ENCODE results near the gene ZNF385B. TPM values are rescaled to one million over a fixed set of nuclear protein-coding genes. Genes with fewer than 3 reads are reported as not detected.
A peak's percentile ranks its signal among the peaks of the same experiment; 100 is the strongest.

The ZNF385B gene
- total and polyA plus RNA-seq, 4 donors, result 3.0 to 7.2 (median 3.9) TPM

GRCh38 chr2:179424571-179424970, 436.8 kb downstream of the ZNF385B start:
- Histone ChIP-seq H3K27me3 (ENCODE audit: control insufficient read depth in 4 of 4, insufficient read depth in 4 of 4, low read length in 3 of 4) (no peaks in the 10 kb centered on the region), H3K9ac (ENCODE audit: low read depth in 1 of 2, low read length in 2 of 2) (no peak overlapping the region), H3K27ac (ENCODE audit: low read depth in 1 of 2, low read length in 2 of 2) (no peak overlapping the region), H3K36me3 (ENCODE audit: control insufficient read depth in 4 of 4, insufficient read depth in 3 of 4, low read depth in 1 of 4, low read length in 3 of 4) (no peaks in the 10 kb centered on the region), H3K4me1 (ENCODE audit: control insufficient read depth in 4 of 4, insufficient read depth in 4 of 4, low read length in 3 of 4) (peaks cover 0 to 5% (median 0%) of the 10 kb centered on the region in 4 donors), H3K9me3 (ENCODE audit: control insufficient read depth in 4 of 4, low read length in 3 of 4) (no peaks in the 10 kb centered on the region), H3K4me3 (ENCODE audit: low read depth in 1 of 3, low read length in 3 of 3) (no peak overlapping the region)
- no peak for TF ChIP-seq TAF1 (conservative IDR thresholded peaks at IDR 0.05)
- TF ChIP-seq GABPA (IDR thresholded peaks at IDR 0.05 in 1 of 2, conservative IDR thresholded peaks at IDR 0.05 in 1 of 2), result no peak
- no peak for TF ChIP-seq YY1 (IDR thresholded peaks at IDR 0.05)
- TF ChIP-seq EGR1 (IDR thresholded peaks at IDR 0.05; ENCODE audit: low read depth in 2 of 2), result no peak
- TF ChIP-seq FOXA2 (IDR thresholded peaks at IDR 0.05), result no peak
- no peak for TF ChIP-seq JUND (IDR thresholded peaks at IDR 0.05)
- no peak for TF ChIP-seq MAX (IDR thresholded peaks at IDR 0.05)
- no peak for DNase-seq (ENCODE audit: low spot score)
- WGBS, result 94% methylated on average over 3 of the region's 3 CpGs

DNA sequence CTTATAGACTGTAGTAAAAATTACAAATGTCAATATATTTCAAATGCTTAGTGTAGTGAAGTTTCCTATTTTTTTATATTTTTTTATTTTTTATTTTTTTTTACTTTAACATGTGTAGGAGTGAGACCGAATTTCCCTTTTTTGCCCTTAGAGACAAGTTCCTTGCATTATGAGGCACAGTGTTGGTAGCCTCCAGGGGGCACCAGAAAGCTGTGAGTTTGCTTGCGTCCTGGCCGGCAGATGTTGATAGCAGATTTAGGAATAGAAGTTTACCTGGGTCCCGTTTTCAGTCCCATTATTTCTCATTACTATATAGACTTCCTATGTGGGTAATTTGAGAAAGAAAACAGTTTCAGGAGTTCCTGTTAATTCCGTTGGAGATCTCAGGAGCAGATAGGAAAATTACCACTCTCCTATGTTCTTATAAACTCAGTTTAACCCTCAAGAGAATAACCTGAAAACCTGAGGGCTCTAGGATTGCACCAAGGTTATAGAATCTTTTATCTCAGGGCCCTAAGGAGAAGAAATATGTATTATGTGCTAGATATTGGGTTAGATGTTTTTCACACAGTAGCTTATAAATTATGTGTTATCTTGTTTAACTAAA, 439.3 kb downstream of the ZNF385B start:
- 3% methylated on average over 5 of the region's 5 CpGs for WGBS
- Histone ChIP-seq H3K9ac (ENCODE audit: low read depth in 1 of 2, low read length in 2 of 2) (no peak overlapping the region), H3K36me3 (ENCODE audit: control insufficient read depth in 4 of 4, insufficient read depth in 3 of 4, low read depth in 1 of 4, low read length in 3 of 4) (no peaks in the 10 kb centered on the region), H3K27me3 (ENCODE audit: control insufficient read depth in 4 of 4, insufficient read depth in 4 of 4, low read length in 3 of 4) (no peaks in the 10 kb centered on the region), H3K4me3 (ENCODE audit: low read depth in 1 of 3, low read length in 3 of 3) (no peak overlapping the region), H3K9me3 (ENCODE audit: control insufficient read depth in 4 of 4, low read length in 3 of 4) (no peaks in the 10 kb centered on the region), H3K27ac (ENCODE audit: low read depth in 1 of 2, low read length in 2 of 2) (no peak overlapping the region), H3K4me1 (ENCODE audit: control insufficient read depth in 4 of 4, insufficient read depth in 4 of 4, low read length in 3 of 4) (no peaks in the 10 kb centered on the region)
- peak; percentile 65 for DNase-seq (ENCODE audit: low spot score)
- no peak for TF ChIP-seq HNF4A (conservative IDR thresholded peaks at IDR 0.05)
- TF ChIP-seq RAD21 (IDR thresholded peaks at IDR 0.05), result peak; percentile 91
- no peak for TF ChIP-seq FOXA2 (IDR thresholded peaks at IDR 0.05)
- TF ChIP-seq CTCF (IDR thresholded peaks at IDR 0.05; ENCODE audit: low read depth, low read length, missing input control), result peak; percentile 85

DNA sequence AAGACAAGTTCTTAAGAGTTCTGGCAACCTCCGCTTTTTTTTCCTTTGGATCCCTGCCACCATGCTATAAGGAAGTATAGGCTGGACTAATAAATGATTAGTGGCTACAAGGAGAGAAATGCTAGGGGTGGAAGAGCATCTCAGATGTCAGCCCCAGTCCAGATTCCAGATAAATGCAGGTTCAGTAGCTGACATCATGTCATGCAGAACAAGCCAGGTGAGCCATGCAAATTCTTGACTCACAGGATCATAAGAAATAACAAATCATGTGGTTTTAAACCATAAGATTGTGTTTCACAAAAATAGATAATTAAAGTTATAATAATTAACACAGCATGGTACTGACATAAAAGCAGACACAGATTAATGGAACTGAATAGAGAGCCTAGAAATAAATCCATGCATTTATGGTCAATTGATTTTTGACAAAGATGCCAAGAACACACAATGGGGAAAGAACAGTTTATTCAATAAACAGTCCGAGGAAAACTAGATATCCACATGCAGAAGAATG, 443.9 kb downstream of the ZNF385B start:
- H3K4me1 ChIP-seq (ENCODE audit: control insufficient read depth in 4 of 4, insufficient read depth in 4 of 4, low read length in 3 of 4), result no peaks in the 10 kb centered on the region
- TF ChIP-seq HNF4G (IDR thresholded peaks at IDR 0.05) (no peak), RXRA (IDR thresholded peaks at IDR 0.05) (no peak), FOXA2 (IDR thresholded peaks at IDR 0.05) (no peak), JUND (IDR thresholded peaks at IDR 0.05) (no peak), MAX (IDR thresholded peaks at IDR 0.05) (no peak), YY1 (IDR thresholded peaks at IDR 0.05) (no peak), NR2F2 (IDR thresholded peaks at IDR 0.05) (no peak), GABPA (IDR thresholded peaks at IDR 0.05 in 1 of 2, conservative IDR thresholded peaks at IDR 0.05 in 1 of 2) (no peak)
- TF ChIP-seq, protein P1, sequence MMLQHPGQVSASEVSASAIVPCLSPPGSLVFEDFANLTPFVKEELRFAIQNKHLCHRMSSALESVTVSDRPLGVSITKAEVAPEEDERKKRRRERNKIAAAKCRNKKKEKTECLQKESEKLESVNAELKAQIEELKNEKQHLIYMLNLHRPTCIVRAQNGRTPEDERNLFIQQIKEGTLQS (IDR thresholded peaks at IDR 0.05), result no peak
- TF ChIP-seq, protein P2, sequence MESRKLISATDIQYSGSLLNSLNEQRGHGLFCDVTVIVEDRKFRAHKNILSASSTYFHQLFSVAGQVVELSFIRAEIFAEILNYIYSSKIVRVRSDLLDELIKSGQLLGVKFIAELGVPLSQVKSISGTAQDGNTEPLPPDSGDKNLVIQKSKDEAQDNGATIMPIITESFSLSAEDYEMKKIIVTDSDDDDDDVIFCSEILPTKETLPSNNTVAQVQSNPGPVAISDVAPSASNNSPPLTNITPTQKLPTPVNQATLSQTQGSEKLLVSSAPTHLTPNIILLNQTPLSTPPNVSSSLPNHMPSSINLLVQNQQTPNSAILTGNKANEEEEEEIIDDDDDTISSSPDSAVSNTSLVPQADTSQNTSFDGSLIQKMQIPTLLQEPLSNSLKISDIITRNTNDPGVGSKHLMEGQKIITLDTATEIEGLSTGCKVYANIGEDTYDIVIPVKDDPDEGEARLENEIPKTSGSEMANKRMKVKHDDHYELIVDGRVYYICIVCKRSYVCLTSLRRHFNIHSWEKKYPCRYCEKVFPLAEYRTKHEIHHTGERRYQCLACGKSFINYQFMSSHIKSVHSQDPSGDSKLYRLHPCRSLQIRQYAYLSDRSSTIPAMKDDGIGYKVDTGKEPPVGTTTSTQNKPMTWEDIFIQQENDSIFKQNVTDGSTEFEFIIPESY (IDR thresholded peaks at IDR 0.05), result no peak
- TF ChIP-seq, protein P3, sequence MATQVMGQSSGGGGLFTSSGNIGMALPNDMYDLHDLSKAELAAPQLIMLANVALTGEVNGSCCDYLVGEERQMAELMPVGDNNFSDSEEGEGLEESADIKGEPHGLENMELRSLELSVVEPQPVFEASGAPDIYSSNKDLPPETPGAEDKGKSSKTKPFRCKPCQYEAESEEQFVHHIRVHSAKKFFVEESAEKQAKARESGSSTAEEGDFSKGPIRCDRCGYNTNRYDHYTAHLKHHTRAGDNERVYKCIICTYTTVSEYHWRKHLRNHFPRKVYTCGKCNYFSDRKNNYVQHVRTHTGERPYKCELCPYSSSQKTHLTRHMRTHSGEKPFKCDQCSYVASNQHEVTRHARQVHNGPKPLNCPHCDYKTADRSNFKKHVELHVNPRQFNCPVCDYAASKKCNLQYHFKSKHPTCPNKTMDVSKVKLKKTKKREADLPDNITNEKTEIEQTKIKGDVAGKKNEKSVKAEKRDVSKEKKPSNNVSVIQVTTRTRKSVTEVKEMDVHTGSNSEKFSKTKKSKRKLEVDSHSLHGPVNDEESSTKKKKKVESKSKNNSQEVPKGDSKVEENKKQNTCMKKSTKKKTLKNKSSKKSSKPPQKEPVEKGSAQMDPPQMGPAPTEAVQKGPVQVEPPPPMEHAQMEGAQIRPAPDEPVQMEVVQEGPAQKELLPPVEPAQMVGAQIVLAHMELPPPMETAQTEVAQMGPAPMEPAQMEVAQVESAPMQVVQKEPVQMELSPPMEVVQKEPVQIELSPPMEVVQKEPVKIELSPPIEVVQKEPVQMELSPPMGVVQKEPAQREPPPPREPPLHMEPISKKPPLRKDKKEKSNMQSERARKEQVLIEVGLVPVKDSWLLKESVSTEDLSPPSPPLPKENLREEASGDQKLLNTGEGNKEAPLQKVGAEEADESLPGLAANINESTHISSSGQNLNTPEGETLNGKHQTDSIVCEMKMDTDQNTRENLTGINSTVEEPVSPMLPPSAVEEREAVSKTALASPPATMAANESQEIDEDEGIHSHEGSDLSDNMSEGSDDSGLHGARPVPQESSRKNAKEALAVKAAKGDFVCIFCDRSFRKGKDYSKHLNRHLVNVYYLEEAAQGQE (IDR thresholded peaks at IDR 0.05), result no peak
- H3K4me3 ChIP-seq (ENCODE audit: low read depth in 1 of 3, low read length in 3 of 3), result no peak overlapping the region
- 55% methylated on average over 2 of the region's 2 CpGs for WGBS
- DNase-seq (ENCODE audit: low spot score), result no peak
- H3K36me3 ChIP-seq (ENCODE audit: control insufficient read depth in 4 of 4, insufficient read depth in 3 of 4, low read depth in 1 of 4, low read length in 3 of 4), result no peaks in the 10 kb centered on the region
- no peaks in the 10 kb centered on the region for H3K27me3 ChIP-seq (ENCODE audit: control insufficient read depth in 4 of 4, insufficient read depth in 4 of 4, low read length in 3 of 4)
- no peak overlapping the region for H3K27ac ChIP-seq (ENCODE audit: low read depth in 1 of 2, low read length in 2 of 2)
- no peaks in the 10 kb centered on the region for H3K9me3 ChIP-seq (ENCODE audit: control insufficient read depth in 4 of 4, low read length in 3 of 4)
- no peak overlapping the region for H3K9ac ChIP-seq (ENCODE audit: low read depth in 1 of 2, low read length in 2 of 2)
